ENCODE data around the gene ZNF256. TPM values are rescaled to one million over a fixed set of nuclear protein-coding genes. Genes with fewer than 3 reads are reported as not detected.
"Not testable (repeated sequence)": the region's sequence is repeated elsewhere in the genome, so short reads cannot be mapped to it uniquely, and the experiment has no call there.

The ZNF256 gene
- total and polyA plus RNA-seq, 2 of the 13 experiments (the other 11 are each of a cell fraction or from before 2014, with no cell fraction given), result 3.8 to 6.0 TPM

DNA sequence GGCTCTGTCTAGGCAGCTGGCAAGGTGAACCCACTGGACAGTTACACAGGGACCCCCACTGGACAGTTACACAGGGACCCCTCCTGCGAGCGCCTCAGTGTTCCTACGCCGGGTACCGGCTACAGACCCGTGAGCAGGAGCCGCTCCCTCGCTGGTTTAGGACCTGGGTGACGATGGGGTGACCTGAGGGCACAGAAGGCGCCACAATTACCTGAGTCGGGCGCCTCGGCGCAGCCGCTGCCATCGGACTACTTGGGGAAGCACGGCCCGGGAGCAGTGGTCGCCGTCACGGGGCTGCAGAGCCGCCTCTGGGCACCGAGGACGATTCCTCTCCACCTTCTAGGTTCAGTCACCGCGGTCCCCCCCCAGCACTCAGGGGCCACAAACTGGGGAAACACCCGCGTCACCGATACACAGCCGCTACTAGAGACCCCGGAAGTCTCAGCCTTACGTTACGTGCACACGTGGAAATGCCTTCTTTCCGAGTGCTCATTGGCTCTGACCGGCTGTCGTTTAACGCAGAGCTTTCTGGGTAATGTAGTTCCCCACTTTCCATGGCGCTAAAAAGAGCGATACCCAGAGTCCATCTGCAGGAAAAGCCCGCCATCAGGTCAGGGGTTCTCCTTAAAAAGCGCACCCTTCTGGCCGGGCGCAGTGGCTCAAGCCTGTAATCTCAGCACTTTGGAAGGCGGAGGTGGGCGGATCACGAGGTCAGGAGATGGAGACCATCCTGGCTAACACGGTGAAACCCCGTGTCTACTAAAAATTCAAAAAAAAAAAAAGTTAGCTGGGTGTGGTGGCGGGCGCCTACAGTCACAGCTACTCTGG is 31.1 kb downstream of the ZNF256 start, which contains the start of gene ZNF417 (continued):
- TF ChIP-seq ZFX (CRISPR knock-in tag; IDR thresholded peaks at IDR 0.05; ENCODE audit: low read depth) (peak; percentile 56; the same call in 1 of the 2 replicates), ZBTB7A (CRISPR knock-in tag; IDR thresholded peaks at IDR 0.05) (0 out of 2 replicates have a peak, but pooled peaks have one; percentile 40), KMT2A (CRISPR knock-in tag; IDR thresholded peaks at IDR 0.05) (peak; percentile 82), MXI1 (IDR thresholded peaks at IDR 0.05; ENCODE audit: borderline replicate concordance, low read depth, low read length) (peak; percentile 70; the same call in 1 of the 3 replicates), NR2F6 (CRISPR knock-in tag; IDR thresholded peaks at IDR 0.05) (peak; percentile 44; the same call in 1 of the 2 replicates), TARDBP (CRISPR knock-in tag; IDR thresholded peaks at IDR 0.05) (peak; percentile 48; the same call in 1 of the 2 replicates), TEAD3 (CRISPR knock-in tag; optimal IDR thresholded peaks at IDR 0.05; ENCODE audit: borderline replicate concordance) (peak; percentile 53), GLI4 (CRISPR knock-in tag; IDR thresholded peaks at IDR 0.05; ENCODE audit: borderline replicate concordance) (0 out of 2 replicates have a peak, but pooled peaks have one; percentile 42), ZFY (CRISPR knock-in tag; IDR thresholded peaks at IDR 0.05) (peak; percentile 58; the same call in 1 of the 2 replicates), FOXO1 (CRISPR knock-in tag; IDR thresholded peaks at IDR 0.05) (0 out of 2 replicates have a peak, but pooled peaks have one; percentile 53)
- not testable (repeated sequence) for TF ChIP-seq NR2F6 (IDR thresholded peaks at IDR 0.05)

DNA sequence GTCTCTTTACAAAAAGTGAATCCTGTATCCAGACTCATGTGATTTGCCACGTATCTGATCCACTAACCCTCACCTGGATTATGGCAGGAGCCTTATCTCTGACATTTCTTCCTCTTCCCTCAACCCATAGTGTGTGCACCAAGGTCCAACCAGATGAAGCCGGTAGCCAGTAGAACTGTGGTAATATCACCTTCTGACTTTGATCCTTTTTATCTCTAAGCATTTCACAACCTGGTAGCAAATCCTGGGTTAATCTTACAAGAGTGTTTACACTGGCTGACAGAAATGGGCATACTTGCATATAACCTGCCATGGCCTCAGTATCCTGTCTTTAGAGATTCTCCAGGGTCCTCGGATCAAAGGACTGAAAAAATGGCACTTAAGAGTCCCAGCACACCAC is 33.0 kb downstream of the ZNF256 start:
- 40% methylated on average over 2 of the region's 3 CpGs for WGBS (ENCODE audit: low lambda C conversion rate)
- in situ Hi-C loops (cut with HindIII; ENCODE audit: extremely low pct_ligation_motif_present, low pct_unique_long_range_greater_than_20kb), result loop anchor here (10.0 kb wide), 1 partner anchor 240 kb away; the partner anchor contains the start of gene ZNF329

More for the DNA sequence above, 33.0 kb downstream of the ZNF256 start:
- Histone ChIP-seq H3K9ac (ENCODE audit: insufficient read depth, low read depth, low read length) (no peak overlapping the region), H3K9me3 (ENCODE audit: low read length) (no peaks in the 10 kb centered on the region), H3K36me3 (replicated peaks in 1 of 2; ENCODE audit: control insufficient read depth in 1 of 2, insufficient read depth in 2 of 2, low read length in 2 of 2) (peaks cover 3 to 11% of the 10 kb centered on the region in 2 experiments; a peak in 3 of 5 replicates), H3K79me2 (ENCODE audit: insufficient read depth, low read length) (peaks cover 21% of the 10 kb centered on the region), H3K4me2 (ENCODE audit: low read depth, low read length) (peak overlapping the region; percentile 75), H2AFZ (ENCODE audit: low read length) (no peak overlapping the region), H3K27me3 (ENCODE audit: control insufficient read depth in 1 of 2, insufficient read depth in 2 of 2, low read length in 2 of 2) (no peaks in the 10 kb centered on the region), H3K27ac (ENCODE audit: extremely low read length, insufficient read depth, low read length) (peak overlapping the region; percentile 17), H4K20me1 (ENCODE audit: insufficient read depth, low read length) (no peaks in the 10 kb centered on the region), H3K4me1 (ENCODE audit: insufficient read depth, low read length) (peaks cover 21% of the 10 kb centered on the region), H3K4me3 (replicated peaks in 1 of 3; ENCODE audit: insufficient read depth in 1 of 3, low read depth in 2 of 3, low read length in 3 of 3) (0 out of 6 replicates have a peak overlapping the region, but pooled peaks of 1 of the 3 experiments have one; percentile 86)
- ChIA-PET POLR2A (no interaction called here), CTCF (ENCODE audit: low intra/inter-chr PET ratio, low total read pairs) (no interaction called here)
- intact Hi-C loops (cut with micrococcal nuclease; ENCODE audit: unreplicated experiment), result no loop called here
- peak; percentile 13; the same call in 2 of the 3 replicates for ATAC-seq
- no TSS peak for BruUV-seq (replicated peaks)
- no peak for TF ChIP-seq ZSCAN29 (CRISPR knock-in tag; conservative IDR thresholded peaks at IDR 0.05)
- TF ChIP-seq CEBPG (CRISPR knock-in tag; IDR thresholded peaks at IDR 0.05), result 0 out of 2 replicates have a peak, but pooled peaks have one; percentile 13
- peak; percentile 40; the same call in 1 of the 2 replicates for TF ChIP-seq SAP130 (CRISPR knock-in tag; IDR thresholded peaks at IDR 0.05; ENCODE audit: low read depth)
- TF ChIP-seq SRF (IDR thresholded peaks at IDR 0.05; ENCODE audit: low read depth, low read length), result peak; percentile 41; the same call in 1 of the 2 replicates
- 0 out of 2 replicates have a peak, but pooled peaks have one; percentile 33 for TF ChIP-seq TCF7 (IDR thresholded peaks at IDR 0.05; ENCODE audit: low read depth)
- TF ChIP-seq TBX2 (CRISPR knock-in tag; IDR thresholded peaks at IDR 0.05; ENCODE audit: borderline replicate concordance), result no peak
- TF ChIP-seq FOXA1 (IDR thresholded peaks at IDR 0.05), result no peak
- 0 out of 2 replicates have a peak, but pooled peaks have one; percentile 40 for TF ChIP-seq FOXA1 (CRISPR knock-in tag; IDR thresholded peaks at IDR 0.05)
- TF ChIP-seq EP300 (IDR thresholded peaks at IDR 0.05; ENCODE audit: low read depth in 2 of 2, low read length in 2 of 2), result peak in 1 of 2 experiments; percentile 55; a peak in 1 of 4 replicates
- no peak for TF ChIP-seq EP300 (CRISPR knock-in tag; IDR thresholded peaks at IDR 0.05; ENCODE audit: borderline replicate concordance)
- no peak for TF ChIP-seq RBM39 (IDR thresholded peaks at IDR 0.05; ENCODE audit: low read depth, low read length, poor library complexity, severe bottlenecking)
- TF ChIP-seq GATAD2A (CRISPR knock-in tag; IDR thresholded peaks at IDR 0.05), result peak; percentile 45; the same call in 1 of the 2 replicates
- peak; percentile 54; the same call in 1 of the 2 replicates for TF ChIP-seq HNF4A (CRISPR knock-in tag; IDR thresholded peaks at IDR 0.05)
- peak; percentile 54; the same call in 1 of the 2 replicates for TF ChIP-seq THAP11 (CRISPR knock-in tag; IDR thresholded peaks at IDR 0.05)
- FAIRE-seq, result peak; percentile 70
- peak; percentile 13 for DNase-seq (ENCODE audit: low spot score)

Data from HepG2 (cell line).